ENCODE measurements around the gene GRM5. TPM values are rescaled to one million over a fixed set of nuclear protein-coding genes. Genes with fewer than 3 reads are reported as not detected.

GRM5 gene
- total and polyA plus RNA-seq, 2 donors (not counting 1 experiment from before 2014, with no cell fraction given), result not detected

DNA sequence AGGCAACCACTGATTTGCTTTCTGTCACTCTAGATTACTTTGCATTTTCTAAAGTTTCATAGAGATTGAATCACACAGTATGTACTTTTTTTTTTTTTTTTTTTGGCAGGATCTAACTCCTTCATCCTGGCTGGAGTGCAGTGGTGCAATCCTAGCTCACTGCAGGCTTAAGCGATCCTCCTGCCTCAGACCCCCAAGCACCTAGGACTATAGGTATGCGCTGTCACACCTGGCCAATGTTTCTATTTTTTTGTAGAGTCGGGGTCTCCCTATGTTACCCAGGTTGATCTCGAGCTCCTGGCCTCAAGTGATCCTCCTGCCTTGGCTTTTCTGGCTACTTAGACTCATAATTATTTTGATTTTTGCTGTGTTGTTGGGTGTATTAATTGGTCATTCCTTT is 433.6 kb downstream of the GRM5 start:
- ATAC-seq (ENCODE audit: low read depth) (no peak), DNase-seq (no peak)
- no peak overlapping the region for H3K4me3 Mint-ChIP-seq
- H3K27ac ChIP-seq (ENCODE audit: low read length in 2 of 2), result no peak overlapping the region
- no peaks in the 10 kb centered on the region for H3K4me1 Mint-ChIP-seq
- no peak overlapping the region for H3K27ac Mint-ChIP-seq
- no CpG with 5 or more reads among the region's 4 CpGs for WGBS (ENCODE audit: insufficient coverage)
- CTCF ChIA-PET, result no interaction called here
- H3K27me3 ChIP-seq (replicated peaks in 1 of 4; ENCODE audit: control extremely low read depth in 1 of 4, control insufficient read depth in 3 of 4, insufficient read depth in 4 of 4, low read length in 3 of 4), result no peaks in the 10 kb centered on the region
- H3K9me3 ChIP-seq (ENCODE audit: control extremely low read depth in 1 of 3, control insufficient read depth in 2 of 3, insufficient read depth in 1 of 3, low read length in 2 of 3), result no peaks in the 10 kb centered on the region
- intact Hi-C loops (cut with micrococcal nuclease), result no loop called here
- H3K9ac ChIP-seq (ENCODE audit: low read length), result no peak overlapping the region
- no peaks in the 10 kb centered on the region for H4K20me1 ChIP-seq (ENCODE audit: control insufficient read depth, insufficient read depth, low read length, poor library complexity, severe bottlenecking)
- POLR2A ChIA-PET, result no interaction called here
- H3K4me1 ChIP-seq (ENCODE audit: control insufficient read depth in 2 of 2, insufficient read depth in 2 of 2, low read length in 2 of 2), result no peaks in the 10 kb centered on the region
- H3K4me2 ChIP-seq (replicated peaks; ENCODE audit: low read depth, low read length, poor library complexity, severe bottlenecking), result no peak overlapping the region
- H2AFZ ChIP-seq (ENCODE audit: insufficient read depth, low read depth, low read length, poor library complexity, severe bottlenecking), result no peak overlapping the region
- H3K36me3 ChIP-seq (replicated peaks in 1 of 2; ENCODE audit: control extremely low read depth in 1 of 2, control insufficient read depth in 1 of 2, extremely low read depth in 1 of 2, insufficient read depth in 2 of 2, low read length in 1 of 2), result no peaks in the 10 kb centered on the region
- TF ChIP-seq, protein P1, sequence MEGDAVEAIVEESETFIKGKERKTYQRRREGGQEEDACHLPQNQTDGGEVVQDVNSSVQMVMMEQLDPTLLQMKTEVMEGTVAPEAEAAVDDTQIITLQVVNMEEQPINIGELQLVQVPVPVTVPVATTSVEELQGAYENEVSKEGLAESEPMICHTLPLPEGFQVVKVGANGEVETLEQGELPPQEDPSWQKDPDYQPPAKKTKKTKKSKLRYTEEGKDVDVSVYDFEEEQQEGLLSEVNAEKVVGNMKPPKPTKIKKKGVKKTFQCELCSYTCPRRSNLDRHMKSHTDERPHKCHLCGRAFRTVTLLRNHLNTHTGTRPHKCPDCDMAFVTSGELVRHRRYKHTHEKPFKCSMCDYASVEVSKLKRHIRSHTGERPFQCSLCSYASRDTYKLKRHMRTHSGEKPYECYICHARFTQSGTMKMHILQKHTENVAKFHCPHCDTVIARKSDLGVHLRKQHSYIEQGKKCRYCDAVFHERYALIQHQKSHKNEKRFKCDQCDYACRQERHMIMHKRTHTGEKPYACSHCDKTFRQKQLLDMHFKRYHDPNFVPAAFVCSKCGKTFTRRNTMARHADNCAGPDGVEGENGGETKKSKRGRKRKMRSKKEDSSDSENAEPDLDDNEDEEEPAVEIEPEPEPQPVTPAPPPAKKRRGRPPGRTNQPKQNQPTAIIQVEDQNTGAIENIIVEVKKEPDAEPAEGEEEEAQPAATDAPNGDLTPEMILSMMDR (IDR thresholded peaks at IDR 0.05), result no peak
- TF ChIP-seq EZH2 (IDR thresholded peaks at IDR 0.05; ENCODE audit: borderline replicate concordance, insufficient read depth, low read depth, low read length, poor library complexity, severe bottlenecking), result no peak
- H3K9me3 Mint-ChIP-seq (ENCODE audit: insufficient read depth), result no peaks in the 10 kb centered on the region
- no peaks in the 10 kb centered on the region for H3K27me3 Mint-ChIP-seq
- no peaks in the 10 kb centered on the region for H3K79me2 ChIP-seq (ENCODE audit: control insufficient read depth, insufficient read depth, low read length)
- no peak overlapping the region for H3K4me3 ChIP-seq (ENCODE audit: control extremely low read depth in 1 of 5, extremely low read depth in 1 of 5, insufficient read depth in 1 of 5, low read depth in 2 of 5, low read length in 4 of 5)

DNA sequence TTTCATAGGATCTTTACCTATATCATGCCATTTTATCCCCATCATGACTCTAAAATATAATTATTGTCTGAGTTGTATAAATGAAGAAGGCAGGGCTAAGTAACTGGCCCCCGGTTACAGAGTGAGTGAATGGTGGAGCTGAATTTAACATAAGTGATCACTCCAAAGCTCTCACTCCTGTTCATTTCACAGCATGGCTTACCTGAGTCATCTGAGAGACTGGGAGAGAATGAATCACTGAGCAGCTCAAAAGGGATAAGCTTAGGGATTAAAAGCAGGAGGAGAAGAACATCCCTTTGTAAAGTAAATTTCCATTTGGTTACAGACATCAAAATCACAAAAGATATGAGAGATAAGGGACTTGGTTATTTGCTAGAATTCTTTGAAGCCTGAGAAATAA is 434.3 kb downstream of the GRM5 start:
- no peak overlapping the region for H3K4me3 ChIP-seq (ENCODE audit: control extremely low read depth in 1 of 5, extremely low read depth in 1 of 5, insufficient read depth in 1 of 5, low read depth in 2 of 5, low read length in 4 of 5)
- H3K4me1 ChIP-seq (ENCODE audit: control insufficient read depth in 2 of 2, insufficient read depth in 2 of 2, low read length in 2 of 2), result no peaks in the 10 kb centered on the region
- POLR2A ChIA-PET, result no interaction called here
- no peaks in the 10 kb centered on the region for H3K36me3 ChIP-seq (replicated peaks in 1 of 2; ENCODE audit: control extremely low read depth in 1 of 2, control insufficient read depth in 1 of 2, extremely low read depth in 1 of 2, insufficient read depth in 2 of 2, low read length in 1 of 2)
- DNase-seq, result no peak
- no peak for TF ChIP-seq EZH2 (IDR thresholded peaks at IDR 0.05; ENCODE audit: borderline replicate concordance, insufficient read depth, low read depth, low read length, poor library complexity, severe bottlenecking)
- TF ChIP-seq, protein P1 (IDR thresholded peaks at IDR 0.05), result no peak
- no peaks in the 10 kb centered on the region for H3K27me3 ChIP-seq (replicated peaks in 1 of 4; ENCODE audit: control extremely low read depth in 1 of 4, control insufficient read depth in 3 of 4, insufficient read depth in 4 of 4, low read length in 3 of 4)
- H3K27ac ChIP-seq (ENCODE audit: low read length in 2 of 2), result no peak overlapping the region
- intact Hi-C loops (cut with micrococcal nuclease), result no loop called here
- no peaks in the 10 kb centered on the region for H4K20me1 ChIP-seq (ENCODE audit: control insufficient read depth, insufficient read depth, low read length, poor library complexity, severe bottlenecking)
- no peak overlapping the region for H3K9ac ChIP-seq (ENCODE audit: low read length)
- no peak for ATAC-seq (ENCODE audit: low read depth)
- Mint-ChIP-seq H3K9me3 (ENCODE audit: insufficient read depth) (no peaks in the 10 kb centered on the region), H3K27me3 (no peaks in the 10 kb centered on the region), H3K4me3 (no peak overlapping the region), H3K4me1 (no peaks in the 10 kb centered on the region), H3K27ac (no peak overlapping the region)
- no peaks in the 10 kb centered on the region for H3K79me2 ChIP-seq (ENCODE audit: control insufficient read depth, insufficient read depth, low read length)
- H3K4me2 ChIP-seq (replicated peaks; ENCODE audit: low read depth, low read length, poor library complexity, severe bottlenecking), result no peak overlapping the region
- CTCF ChIA-PET, result no interaction called here
- no peak overlapping the region for H2AFZ ChIP-seq (ENCODE audit: insufficient read depth, low read depth, low read length, poor library complexity, severe bottlenecking)
- H3K9me3 ChIP-seq (ENCODE audit: control extremely low read depth in 1 of 3, control insufficient read depth in 2 of 3, insufficient read depth in 1 of 3, low read length in 2 of 3), result no peaks in the 10 kb centered on the region
- WGBS (ENCODE audit: insufficient coverage), result no CpG with 5 or more reads among the region's 1 CpG
